ENCODE results near the gene LCN6.
"Not testable (repeated sequence)": the region's sequence is repeated elsewhere in the genome, so short reads cannot be mapped to it uniquely, and the experiment has no call there.

DNA sequence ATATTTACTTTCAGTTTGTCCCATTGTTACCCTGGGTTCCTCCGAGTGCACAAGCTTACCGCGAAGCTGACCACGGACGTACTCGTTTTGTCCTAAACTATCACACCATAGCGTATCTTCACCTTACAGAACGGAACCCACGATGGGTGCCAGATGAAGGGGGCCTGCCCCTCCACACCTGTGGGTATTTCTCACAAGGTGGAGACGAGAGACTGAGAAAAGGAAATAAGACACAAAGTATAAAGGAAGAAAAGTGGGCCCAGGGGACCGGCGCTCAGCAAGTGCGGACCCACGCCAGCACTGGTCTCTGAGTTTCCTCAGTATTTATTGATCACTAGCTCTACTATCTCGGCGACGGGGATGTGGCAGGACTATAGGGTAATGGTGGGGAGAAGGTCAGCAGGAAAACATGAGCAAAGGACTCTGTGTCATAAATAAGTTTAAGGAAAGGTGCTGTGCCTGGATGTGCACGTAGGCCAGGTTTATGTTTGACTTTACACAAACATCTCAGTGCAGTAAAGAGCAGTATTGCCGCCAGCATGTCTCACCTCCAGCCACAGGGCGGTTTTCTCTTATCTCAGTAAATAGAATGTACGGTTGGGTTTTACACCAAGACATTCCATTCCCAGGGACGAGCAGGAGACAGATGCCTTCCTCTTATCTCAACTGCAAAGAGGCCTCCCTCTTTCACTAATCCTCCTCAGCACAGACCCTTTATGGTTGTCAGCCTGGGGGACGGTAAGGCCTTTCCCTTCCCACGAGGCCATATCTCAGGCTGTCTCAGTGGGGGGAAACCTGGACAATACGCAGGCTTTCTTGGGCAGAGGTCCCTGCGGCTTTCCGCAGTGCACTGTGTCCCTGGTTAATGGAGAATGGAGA is 40.6 kb upstream of the LCN6 start:
- TF ChIP-seq, protein P1, sequence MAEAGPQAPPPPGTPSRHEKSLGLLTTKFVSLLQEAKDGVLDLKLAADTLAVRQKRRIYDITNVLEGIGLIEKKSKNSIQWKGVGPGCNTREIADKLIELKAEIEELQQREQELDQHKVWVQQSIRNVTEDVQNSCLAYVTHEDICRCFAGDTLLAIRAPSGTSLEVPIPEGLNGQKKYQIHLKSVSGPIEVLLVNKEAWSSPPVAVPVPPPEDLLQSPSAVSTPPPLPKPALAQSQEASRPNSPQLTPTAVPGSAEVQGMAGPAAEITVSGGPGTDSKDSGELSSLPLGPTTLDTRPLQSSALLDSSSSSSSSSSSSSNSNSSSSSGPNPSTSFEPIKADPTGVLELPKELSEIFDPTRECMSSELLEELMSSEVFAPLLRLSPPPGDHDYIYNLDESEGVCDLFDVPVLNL (CRISPR knock-in tag; IDR thresholded peaks at IDR 0.05; ENCODE audit: borderline replicate concordance, low read depth), result not testable (repeated sequence)
- TF ChIP-seq, protein P2, sequence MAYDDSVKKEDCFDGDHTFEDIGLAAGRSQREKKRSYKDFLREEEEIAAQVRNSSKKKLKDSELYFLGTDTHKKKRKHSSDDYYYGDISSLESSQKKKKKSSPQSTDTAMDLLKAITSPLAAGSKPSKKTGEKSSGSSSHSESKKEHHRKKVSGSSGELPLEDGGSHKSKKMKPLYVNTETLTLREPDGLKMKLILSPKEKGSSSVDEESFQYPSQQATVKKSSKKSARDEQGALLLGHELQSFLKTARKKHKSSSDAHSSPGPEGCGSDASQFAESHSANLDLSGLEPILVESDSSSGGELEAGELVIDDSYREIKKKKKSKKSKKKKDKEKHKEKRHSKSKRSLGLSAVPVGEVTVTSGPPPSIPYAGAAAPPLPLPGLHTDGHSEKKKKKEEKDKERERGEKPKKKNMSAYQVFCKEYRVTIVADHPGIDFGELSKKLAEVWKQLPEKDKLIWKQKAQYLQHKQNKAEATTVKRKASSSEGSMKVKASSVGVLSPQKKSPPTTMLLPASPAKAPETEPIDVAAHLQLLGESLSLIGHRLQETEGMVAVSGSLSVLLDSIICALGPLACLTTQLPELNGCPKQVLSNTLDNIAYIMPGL (CRISPR knock-in tag; IDR thresholded peaks at IDR 0.05), result not testable (repeated sequence)
- TF ChIP-seq, protein P3, sequence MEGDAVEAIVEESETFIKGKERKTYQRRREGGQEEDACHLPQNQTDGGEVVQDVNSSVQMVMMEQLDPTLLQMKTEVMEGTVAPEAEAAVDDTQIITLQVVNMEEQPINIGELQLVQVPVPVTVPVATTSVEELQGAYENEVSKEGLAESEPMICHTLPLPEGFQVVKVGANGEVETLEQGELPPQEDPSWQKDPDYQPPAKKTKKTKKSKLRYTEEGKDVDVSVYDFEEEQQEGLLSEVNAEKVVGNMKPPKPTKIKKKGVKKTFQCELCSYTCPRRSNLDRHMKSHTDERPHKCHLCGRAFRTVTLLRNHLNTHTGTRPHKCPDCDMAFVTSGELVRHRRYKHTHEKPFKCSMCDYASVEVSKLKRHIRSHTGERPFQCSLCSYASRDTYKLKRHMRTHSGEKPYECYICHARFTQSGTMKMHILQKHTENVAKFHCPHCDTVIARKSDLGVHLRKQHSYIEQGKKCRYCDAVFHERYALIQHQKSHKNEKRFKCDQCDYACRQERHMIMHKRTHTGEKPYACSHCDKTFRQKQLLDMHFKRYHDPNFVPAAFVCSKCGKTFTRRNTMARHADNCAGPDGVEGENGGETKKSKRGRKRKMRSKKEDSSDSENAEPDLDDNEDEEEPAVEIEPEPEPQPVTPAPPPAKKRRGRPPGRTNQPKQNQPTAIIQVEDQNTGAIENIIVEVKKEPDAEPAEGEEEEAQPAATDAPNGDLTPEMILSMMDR (IDR thresholded peaks at IDR 0.05), result not testable (repeated sequence)
- not testable (repeated sequence) for TF ChIP-seq IRF2 (CRISPR knock-in tag; IDR thresholded peaks at IDR 0.05; ENCODE audit: borderline replicate concordance, low read depth); SMAD3 (CRISPR knock-in tag; IDR thresholded peaks at IDR 0.05; ENCODE audit: borderline replicate concordance); SP1 (CRISPR knock-in tag; conservative IDR thresholded peaks at IDR 0.05); TEAD4 (CRISPR knock-in tag; IDR thresholded peaks at IDR 0.05); NR2C2 (CRISPR knock-in tag; IDR thresholded peaks at IDR 0.05); FOXP1 (CRISPR knock-in tag; IDR thresholded peaks at IDR 0.05; ENCODE audit: borderline replicate concordance)
- TF ChIP-seq, protein P4, sequence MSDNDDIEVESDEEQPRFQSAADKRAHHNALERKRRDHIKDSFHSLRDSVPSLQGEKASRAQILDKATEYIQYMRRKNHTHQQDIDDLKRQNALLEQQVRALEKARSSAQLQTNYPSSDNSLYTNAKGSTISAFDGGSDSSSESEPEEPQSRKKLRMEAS (CRISPR knock-in tag; IDR thresholded peaks at IDR 0.05), result not testable (repeated sequence)
- TF ChIP-seq, protein P5, sequence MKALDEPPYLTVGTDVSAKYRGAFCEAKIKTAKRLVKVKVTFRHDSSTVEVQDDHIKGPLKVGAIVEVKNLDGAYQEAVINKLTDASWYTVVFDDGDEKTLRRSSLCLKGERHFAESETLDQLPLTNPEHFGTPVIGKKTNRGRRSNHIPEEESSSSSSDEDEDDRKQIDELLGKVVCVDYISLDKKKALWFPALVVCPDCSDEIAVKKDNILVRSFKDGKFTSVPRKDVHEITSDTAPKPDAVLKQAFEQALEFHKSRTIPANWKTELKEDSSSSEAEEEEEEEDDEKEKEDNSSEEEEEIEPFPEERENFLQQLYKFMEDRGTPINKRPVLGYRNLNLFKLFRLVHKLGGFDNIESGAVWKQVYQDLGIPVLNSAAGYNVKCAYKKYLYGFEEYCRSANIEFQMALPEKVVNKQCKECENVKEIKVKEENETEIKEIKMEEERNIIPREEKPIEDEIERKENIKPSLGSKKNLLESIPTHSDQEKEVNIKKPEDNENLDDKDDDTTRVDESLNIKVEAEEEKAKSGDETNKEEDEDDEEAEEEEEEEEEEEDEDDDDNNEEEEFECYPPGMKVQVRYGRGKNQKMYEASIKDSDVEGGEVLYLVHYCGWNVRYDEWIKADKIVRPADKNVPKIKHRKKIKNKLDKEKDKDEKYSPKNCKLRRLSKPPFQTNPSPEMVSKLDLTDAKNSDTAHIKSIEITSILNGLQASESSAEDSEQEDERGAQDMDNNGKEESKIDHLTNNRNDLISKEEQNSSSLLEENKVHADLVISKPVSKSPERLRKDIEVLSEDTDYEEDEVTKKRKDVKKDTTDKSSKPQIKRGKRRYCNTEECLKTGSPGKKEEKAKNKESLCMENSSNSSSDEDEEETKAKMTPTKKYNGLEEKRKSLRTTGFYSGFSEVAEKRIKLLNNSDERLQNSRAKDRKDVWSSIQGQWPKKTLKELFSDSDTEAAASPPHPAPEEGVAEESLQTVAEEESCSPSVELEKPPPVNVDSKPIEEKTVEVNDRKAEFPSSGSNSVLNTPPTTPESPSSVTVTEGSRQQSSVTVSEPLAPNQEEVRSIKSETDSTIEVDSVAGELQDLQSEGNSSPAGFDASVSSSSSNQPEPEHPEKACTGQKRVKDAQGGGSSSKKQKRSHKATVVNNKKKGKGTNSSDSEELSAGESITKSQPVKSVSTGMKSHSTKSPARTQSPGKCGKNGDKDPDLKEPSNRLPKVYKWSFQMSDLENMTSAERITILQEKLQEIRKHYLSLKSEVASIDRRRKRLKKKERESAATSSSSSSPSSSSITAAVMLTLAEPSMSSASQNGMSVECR (CRISPR knock-in tag; IDR thresholded peaks at IDR 0.05; ENCODE audit: borderline replicate concordance), result not testable (repeated sequence)
- TF ChIP-seq, protein P6, sequence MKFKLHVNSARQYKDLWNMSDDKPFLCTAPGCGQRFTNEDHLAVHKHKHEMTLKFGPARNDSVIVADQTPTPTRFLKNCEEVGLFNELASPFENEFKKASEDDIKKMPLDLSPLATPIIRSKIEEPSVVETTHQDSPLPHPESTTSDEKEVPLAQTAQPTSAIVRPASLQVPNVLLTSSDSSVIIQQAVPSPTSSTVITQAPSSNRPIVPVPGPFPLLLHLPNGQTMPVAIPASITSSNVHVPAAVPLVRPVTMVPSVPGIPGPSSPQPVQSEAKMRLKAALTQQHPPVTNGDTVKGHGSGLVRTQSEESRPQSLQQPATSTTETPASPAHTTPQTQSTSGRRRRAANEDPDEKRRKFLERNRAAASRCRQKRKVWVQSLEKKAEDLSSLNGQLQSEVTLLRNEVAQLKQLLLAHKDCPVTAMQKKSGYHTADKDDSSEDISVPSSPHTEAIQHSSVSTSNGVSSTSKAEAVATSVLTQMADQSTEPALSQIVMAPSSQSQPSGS (CRISPR knock-in tag; IDR thresholded peaks at IDR 0.05; ENCODE audit: borderline replicate concordance, low read depth), result not testable (repeated sequence)

Measured in WTC11 (cell line).